Cardiac fibroblast (primary cell): Measurements from ENCODE around the gene SHC1.

ENCODE experiments used
- DNase-seq, 2 donors: peaks; one replicate each; pipeline versions ENCODE4 v3.0.0 to v3.0.0-alpha.2; 2010; ENCODE audit warnings: low read depth in 2 of 2
- H3K4me3 ChIP-seq, 2 donors: replicated peaks in 1 of 2; 1 replicate in 1 of 2; 2 replicates in 1 of 2; pipeline ENCODE4 v1.5.1; 2011; ENCODE audit warnings: low read depth in 2 of 2, low read length in 2 of 2, mild to moderate bottlenecking in 2 of 2, moderate library complexity in 1 of 2
- TF ChIP-seq, protein P1 (sequence below): IDR thresholded peaks from one replicate; pipeline ENCODE4 v1.5.1; 2011; ENCODE audit warnings: low read depth, mild to moderate bottlenecking, low read length, inconsistent platforms

The SHC1 gene

DNA sequence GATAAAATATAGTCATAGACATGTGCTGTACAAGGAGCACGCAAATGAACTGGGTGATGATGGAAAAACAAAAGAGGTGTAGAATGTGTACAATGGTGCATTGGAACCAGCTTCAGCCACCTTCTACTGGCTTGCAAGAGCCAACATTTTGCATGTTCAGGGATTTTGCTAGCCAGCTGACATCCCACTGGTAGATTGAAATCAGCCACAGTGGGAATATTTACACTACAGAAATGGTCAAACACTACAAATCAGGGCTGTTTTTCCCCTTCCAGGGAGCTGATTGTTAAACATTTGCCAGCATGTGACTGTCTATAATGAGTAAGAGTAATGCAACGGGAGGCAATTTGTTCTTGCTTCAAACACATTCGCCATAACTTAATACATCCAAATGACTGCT is 57.3 kb downstream of the SHC1 start:
- TF ChIP-seq, protein P1, sequence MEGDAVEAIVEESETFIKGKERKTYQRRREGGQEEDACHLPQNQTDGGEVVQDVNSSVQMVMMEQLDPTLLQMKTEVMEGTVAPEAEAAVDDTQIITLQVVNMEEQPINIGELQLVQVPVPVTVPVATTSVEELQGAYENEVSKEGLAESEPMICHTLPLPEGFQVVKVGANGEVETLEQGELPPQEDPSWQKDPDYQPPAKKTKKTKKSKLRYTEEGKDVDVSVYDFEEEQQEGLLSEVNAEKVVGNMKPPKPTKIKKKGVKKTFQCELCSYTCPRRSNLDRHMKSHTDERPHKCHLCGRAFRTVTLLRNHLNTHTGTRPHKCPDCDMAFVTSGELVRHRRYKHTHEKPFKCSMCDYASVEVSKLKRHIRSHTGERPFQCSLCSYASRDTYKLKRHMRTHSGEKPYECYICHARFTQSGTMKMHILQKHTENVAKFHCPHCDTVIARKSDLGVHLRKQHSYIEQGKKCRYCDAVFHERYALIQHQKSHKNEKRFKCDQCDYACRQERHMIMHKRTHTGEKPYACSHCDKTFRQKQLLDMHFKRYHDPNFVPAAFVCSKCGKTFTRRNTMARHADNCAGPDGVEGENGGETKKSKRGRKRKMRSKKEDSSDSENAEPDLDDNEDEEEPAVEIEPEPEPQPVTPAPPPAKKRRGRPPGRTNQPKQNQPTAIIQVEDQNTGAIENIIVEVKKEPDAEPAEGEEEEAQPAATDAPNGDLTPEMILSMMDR, result no peak

DNA sequence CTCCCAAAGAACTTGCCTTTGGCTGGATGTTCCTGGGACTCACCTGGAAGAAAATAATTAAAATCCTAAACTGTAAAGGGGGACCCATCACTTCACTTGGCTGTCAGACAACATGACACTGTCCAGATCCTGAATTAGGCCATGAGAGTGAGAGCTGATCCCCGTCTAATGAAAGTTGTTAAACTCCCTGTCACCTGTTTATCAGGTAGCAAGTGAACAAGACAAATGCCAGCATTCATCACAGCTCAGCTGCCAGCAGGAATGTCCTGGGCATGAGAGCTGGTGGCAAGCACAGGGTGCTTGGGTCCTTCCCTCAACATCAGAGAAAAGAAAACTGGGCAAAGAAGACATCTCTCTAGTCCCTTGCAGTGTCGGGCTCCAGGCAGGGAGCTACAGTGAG is 57.8 kb downstream of the SHC1 start:
- TF ChIP-seq, protein P1, result no peak
- H3K4me3 ChIP-seq, result no peak overlapping the region
- no peak for DNase-seq

More for the DNA sequence above, 57.3 kb downstream of the SHC1 start:
- H3K4me3 ChIP-seq, result no peak overlapping the region
- no peak for DNase-seq
